Measurements from ENCODE around the gene GANAB.
"Not testable (repeated sequence)": the region's sequence is repeated elsewhere in the genome, so short reads cannot be mapped to it uniquely, and the experiment has no call there.

Gene GANAB

GRCh38 chr11:62669420-62670161, 23.2 kb upstream of the GANAB start:
- in situ Hi-C loops (cut with HindIII; ENCODE audit: low sequenced_read_pairs): loop anchor here (10.0 kb wide), 1 partner anchor 245 kb away; no protein-coding TSS in a partner anchor

- in situ Hi-C loops (cut with HindIII; ENCODE audit: low sequenced_read_pairs): no loop called here
These were observed 21.0 kb upstream of the GANAB start for GRCh38 chr11:62667460-62667859.

GRCh38 chr11:62666259-62666926, 20.0 kb upstream of the GANAB start:
- in situ Hi-C loops (cut with HindIII; ENCODE audit: low sequenced_read_pairs): no loop called here

GRCh38 chr11:62665599-62666258, 19.3 kb upstream of the GANAB start:
- in situ Hi-C loops (cut with HindIII; ENCODE audit: low sequenced_read_pairs): no loop called here

- in situ Hi-C loops (cut with HindIII; ENCODE audit: low sequenced_read_pairs): no loop called here
These were observed 18.7 kb upstream of the GANAB start, which contains the start of the genes C11orf98 and CSKMT for GRCh38 chr11:62665075-62665598. Gene C11orf98, minus strand, starts transcription at chr11:62665210. Its CDS starts 41 bp downstream, at chr11:62665169. Gene CSKMT, plus strand, starts transcription at chr11:62665312. Its CDS starts 568 bp downstream, at chr11:62665880.

GRCh38 chr11:62664405-62665074, 18.1 kb upstream of the GANAB start:
- in situ Hi-C loops (cut with HindIII; ENCODE audit: low sequenced_read_pairs): no loop called here

- in situ Hi-C loops (cut with HindIII; ENCODE audit: low sequenced_read_pairs): no loop called here
These were observed 10.5 kb upstream of the GANAB start for GRCh38 chr11:62656796-62657429.

GRCh38 chr11:62654297-62654696, 7.9 kb upstream of the GANAB start:
- in situ Hi-C loops (cut with HindIII; ENCODE audit: low sequenced_read_pairs): no loop called here

- in situ Hi-C loops (cut with HindIII; ENCODE audit: low sequenced_read_pairs): no loop called here
These were observed 6.0 kb upstream of the GANAB start for GRCh38 chr11:62652161-62653006.

GRCh38 chr11:62650283-62650682, 3.9 kb upstream of the GANAB start:
- in situ Hi-C loops (cut with HindIII; ENCODE audit: low sequenced_read_pairs): not testable (repeated sequence)

- in situ Hi-C loops (cut with HindIII; ENCODE audit: low sequenced_read_pairs): no loop called here
These were observed 3.1 kb upstream of the GANAB start for GRCh38 chr11:62649486-62649885.

- in situ Hi-C loops (cut with HindIII; ENCODE audit: low sequenced_read_pairs): no loop called here
These were observed 2.6 kb upstream of the GANAB start for GRCh38 chr11:62648967-62649364.

GRCh38 chr11:62648185-62648966, 2.0 kb upstream of the GANAB start:
- in situ Hi-C loops (cut with HindIII; ENCODE audit: low sequenced_read_pairs): no loop called here

- in situ Hi-C loops (cut with HindIII; ENCODE audit: low sequenced_read_pairs): no loop called here
These were observed 1.2 kb upstream of the GANAB start for GRCh38 chr11:62647609-62648005.

- in situ Hi-C loops (cut with HindIII; ENCODE audit: low sequenced_read_pairs): no loop called here
These were observed 604 bp upstream of the GANAB start for GRCh38 chr11:62646825-62647608.

- in situ Hi-C loops (cut with HindIII; ENCODE audit: low sequenced_read_pairs): no loop called here
These were observed 805 bp downstream of the GANAB start for GRCh38 chr11:62645671-62645945.

GRCh38 chr11:62644220-62644619, 2.2 kb downstream of the GANAB start:
- in situ Hi-C loops (cut with HindIII; ENCODE audit: low sequenced_read_pairs): no loop called here

- in situ Hi-C loops (cut with HindIII; ENCODE audit: low sequenced_read_pairs): no loop called here
These were observed 13.9 kb downstream of the GANAB start for GRCh38 chr11:62632492-62632891.
